Stimulated activated CD4-positive, alpha-beta T cell treated with anti-CD3 and anti-CD28 coated beads, TNF-alpha, amount 100 ng/mL, for 48 hours (primary cell): ENCODE data around the gene SLC25A21.
"Not testable (repeated sequence)": the region's sequence is repeated elsewhere in the genome, so short reads cannot be mapped to it uniquely, and the experiment has no call there.

Experiments
- DNase-seq, 3 donors: peaks; one replicate each; pipeline ENCODE4 v3.0.0-alpha.2; 2020; ENCODE audit warnings: low read depth in 3 of 3

SLC25A21 gene

DNA sequence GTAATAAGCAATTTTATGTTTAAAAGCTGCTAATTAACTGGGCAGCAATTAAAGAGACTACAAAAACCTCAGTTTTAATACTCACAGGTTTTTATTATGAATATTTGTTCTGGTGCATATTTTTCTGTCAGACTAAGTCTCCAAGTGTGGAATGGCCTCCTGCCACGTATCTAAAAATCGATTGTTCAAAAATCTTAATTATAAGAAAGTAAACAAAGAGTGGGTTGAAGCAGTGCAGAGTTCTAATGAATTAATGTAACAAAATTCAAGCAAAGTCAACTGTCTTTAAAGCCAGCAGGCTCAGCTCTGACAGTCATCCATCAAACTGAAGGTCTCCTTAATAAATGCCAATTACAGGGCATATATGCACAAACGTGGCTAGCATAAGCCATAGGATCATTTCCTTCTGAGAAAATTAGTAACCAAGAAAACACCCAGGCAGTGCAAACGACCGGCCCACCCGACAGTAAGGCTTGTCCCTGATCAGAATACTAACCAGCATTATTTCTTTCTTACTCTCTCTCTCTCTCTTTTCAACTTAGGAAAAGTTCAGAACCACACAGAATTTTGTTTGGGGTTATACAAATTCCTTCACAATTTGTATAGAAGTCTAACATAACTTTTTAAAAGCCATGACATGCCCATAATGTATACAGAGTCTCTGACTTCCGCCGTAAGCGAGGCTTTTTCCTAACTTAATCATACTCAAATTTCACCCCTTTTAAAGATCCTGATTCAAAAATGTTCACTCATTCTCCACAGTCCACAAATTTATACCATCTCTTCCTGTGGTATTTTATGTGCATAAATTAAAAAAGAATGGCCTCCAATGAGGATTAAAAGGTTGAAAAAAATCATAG, 83.8 kb downstream of the SLC25A21 start:
- DNase-seq, result no peak

DNA sequence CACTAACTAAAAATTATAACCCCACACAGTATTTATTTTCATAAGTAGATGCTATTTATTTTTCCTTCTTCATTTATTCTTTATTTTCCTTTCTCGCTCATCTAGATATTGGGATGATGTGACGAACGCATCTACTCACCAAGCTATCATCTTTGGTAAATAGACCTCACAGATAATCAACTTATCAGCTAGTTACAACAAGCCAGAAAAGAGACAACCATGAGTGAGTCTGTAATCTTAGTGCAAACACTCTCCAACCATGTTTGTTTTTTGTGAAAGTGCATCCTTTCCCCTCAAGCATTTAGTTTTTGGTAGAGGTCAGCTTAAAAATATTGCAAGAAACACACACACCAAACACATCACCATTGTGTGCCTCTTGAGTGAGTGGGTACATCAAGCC, 84.9 kb downstream of the SLC25A21 start:
- no peak for DNase-seq

DNA sequence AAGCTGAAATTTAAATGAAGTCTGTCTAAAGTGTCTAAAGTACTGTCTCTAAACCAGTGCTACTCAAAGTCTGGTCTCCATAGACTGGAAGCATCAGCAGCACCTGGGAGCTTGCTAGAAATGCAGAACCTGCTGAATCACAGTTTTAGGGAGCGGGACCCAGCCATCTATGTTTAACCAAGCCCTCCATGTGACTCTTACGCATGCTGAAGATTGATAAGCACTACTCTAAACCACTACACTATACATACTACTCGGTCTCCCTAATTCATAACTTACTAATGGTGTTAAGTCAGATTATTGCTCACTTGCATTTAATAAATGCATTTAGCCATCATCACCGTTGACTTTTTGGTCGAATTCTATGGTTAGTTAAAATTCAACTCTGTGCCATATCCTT, 88.8 kb downstream of the SLC25A21 start:
- no peak for DNase-seq

DNA sequence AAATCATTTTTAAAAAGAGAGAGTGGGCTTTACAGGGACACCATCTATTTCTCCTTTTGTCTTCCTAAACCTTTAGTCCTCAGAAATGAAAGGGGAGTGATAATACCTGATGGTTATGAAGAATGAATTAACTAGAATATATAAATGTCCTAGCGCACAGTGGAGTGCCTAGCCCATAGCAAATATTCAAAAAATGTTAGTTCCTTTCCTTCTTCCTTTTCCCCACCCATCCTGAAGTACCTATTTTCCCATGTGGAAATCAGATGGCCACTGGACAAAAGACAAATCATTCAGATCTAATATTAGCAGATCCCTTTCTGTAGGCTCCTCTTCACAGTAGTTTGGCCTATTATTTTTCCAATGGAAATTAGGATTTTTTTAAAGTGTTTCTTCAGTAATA, 90.0 kb downstream of the SLC25A21 start:
- no peak for DNase-seq

DNA sequence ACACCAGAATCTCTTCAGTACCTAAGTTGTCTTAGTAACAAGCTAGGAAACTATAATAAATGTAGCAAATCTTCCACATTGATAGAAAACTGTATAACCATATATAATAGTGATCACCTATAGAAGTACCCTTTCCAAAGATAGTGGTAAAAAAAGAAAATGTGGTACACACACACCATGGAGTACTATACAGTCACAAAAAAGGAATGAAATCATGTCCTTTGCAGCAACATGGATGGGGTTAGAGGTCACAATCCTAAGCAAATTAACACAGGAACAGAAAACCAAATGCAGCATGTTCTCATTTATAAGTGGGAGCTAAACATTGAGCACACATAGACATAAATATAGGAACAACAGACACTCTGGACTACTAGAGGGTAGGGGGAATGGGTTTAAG, 90.5 kb downstream of the SLC25A21 start:
- DNase-seq, result no peak

DNA sequence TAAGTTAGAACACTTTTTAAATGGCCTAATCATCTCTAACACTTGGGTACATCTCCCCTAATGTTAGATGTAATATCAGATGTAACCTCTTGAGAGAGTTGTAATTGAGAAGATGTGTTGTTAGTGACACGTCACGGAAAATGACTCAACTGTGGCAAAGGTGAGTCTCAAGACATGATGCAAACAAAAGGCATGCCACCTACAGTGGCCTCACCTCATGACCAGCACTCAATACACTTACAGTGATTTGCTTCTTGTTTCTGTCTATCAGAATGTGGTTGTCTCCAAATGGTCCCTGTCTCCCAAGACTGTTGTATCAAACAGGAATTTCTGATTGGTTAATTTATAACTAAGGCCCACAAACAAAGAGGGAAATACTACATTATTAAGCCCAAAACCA, 91.2 kb downstream of the SLC25A21 start:
- DNase-seq, result no peak

DNA sequence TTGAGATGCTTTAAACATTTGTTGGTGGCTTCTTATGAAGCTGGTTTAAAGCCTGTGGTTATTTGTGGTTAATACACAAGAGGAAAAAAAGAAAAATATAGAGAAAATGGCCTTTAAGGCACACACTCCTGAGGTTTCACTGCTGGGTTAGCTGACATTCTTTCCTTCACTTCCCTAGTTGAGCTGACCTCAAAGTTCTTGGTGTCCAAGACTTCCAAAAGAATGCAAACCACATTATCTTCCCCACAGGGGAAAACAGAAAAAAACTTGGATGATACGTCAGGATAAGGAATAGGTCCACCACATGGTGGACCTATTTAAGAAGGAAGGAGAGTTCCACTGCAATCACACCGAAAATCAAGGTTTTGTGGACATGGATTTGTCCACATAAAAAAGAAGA, 94.3 kb downstream of the SLC25A21 start:
- DNase-seq, result no peak

DNA sequence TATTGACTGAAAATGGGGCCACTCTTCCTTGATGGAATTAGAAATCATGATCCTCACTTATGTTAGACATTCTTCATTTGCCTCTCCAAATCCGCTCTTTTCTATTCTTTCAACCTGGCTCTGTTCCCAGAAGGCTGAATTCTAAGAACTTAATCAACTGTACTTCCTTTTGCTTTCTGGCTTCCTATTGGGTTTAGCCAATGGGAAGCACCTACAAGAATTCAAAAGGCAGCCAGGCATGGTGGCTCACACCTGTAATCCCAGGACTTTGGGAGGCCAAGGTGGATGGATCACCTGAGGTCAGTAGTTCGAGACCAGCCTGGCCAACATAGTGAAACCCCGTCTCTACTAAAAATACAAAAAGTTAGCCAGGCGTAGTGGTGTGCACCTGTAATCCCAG, 98.1 kb downstream of the SLC25A21 start:
- DNase-seq, result not testable (repeated sequence)

DNA sequence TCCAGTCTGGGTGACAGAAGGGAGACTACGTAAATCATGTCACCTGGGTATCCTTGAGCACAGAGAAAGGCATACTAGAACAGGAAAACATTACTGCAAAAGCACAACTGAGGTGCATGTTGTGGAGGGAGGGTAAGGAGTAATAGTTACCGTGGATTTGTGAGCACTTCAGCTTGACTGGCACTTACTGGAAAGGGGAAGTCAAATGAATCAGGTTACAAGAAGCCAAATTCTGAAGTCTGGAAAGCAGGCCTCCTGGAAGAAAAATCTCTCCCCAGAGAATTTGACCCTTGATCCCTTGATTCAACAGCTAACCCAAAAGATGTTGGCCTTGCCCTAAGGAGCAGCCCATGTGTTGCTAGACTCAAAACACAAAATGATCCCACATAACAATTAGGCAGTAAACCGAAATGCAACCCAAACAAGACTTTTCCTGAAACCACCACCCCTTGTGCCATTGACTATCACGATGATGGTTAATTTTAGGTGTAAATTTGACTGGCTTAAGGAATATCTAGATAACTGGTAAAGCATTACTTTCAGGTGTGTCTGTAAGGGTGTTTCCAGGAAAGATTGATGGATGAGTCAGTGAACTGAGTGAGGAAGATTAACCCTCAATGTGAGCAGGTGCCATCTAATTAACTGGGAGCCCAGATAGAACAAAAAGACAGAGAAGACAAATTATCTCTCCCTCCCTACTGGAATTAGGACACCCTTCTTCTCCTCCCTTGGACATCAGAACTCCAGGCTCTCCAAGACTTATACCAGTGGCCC, 108.8 kb downstream of the SLC25A21 start:
- DNase-seq, result no peak

DNA sequence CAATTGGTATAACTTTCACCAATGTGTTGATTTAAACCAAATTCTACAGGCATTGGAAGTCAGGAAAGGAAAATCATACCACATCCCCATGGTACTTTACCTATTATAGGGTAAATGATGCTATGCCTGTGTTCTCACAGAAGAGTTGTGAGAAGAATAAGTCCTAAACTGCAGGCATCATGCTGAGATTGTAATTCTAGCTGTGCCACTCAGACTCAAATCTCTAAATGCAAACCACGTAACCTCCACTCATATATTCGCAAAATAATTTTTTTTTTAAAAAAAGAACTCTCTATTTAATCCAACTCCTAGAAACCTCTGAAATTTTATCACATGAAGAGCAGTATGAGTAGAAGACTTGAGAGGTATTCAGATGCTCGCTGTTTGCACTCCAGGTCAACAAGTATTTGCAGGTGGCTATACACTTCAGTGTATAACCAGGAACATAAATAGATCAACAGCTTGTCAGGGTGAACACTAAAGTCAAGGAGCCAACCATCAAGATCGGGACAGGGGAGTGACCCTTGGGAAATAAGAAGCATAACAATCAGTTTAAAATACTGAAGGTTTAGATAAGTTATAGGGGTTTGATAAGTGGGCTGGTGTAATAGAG, 110.1 kb downstream of the SLC25A21 start:
- DNase-seq, result no peak

DNA sequence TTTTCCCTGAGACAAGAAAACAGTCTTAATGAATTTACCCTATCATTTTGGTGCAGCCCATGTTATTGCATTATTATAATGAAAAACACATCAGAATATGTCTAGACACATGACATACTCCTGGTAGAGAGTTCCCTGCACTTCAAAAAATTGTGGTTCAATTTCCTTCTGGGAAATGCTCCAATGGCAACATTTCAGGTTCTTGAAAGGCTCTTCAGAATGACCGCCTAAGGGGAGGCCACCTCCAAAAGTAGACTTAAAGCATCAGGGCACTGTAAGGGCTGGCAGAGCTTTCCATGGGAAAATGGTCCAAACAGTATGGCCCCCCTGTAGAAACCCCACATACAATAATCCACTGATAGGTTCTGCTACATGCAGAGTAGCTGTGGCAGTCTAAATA, 110.7 kb downstream of the SLC25A21 start:
- DNase-seq, result no peak

DNA sequence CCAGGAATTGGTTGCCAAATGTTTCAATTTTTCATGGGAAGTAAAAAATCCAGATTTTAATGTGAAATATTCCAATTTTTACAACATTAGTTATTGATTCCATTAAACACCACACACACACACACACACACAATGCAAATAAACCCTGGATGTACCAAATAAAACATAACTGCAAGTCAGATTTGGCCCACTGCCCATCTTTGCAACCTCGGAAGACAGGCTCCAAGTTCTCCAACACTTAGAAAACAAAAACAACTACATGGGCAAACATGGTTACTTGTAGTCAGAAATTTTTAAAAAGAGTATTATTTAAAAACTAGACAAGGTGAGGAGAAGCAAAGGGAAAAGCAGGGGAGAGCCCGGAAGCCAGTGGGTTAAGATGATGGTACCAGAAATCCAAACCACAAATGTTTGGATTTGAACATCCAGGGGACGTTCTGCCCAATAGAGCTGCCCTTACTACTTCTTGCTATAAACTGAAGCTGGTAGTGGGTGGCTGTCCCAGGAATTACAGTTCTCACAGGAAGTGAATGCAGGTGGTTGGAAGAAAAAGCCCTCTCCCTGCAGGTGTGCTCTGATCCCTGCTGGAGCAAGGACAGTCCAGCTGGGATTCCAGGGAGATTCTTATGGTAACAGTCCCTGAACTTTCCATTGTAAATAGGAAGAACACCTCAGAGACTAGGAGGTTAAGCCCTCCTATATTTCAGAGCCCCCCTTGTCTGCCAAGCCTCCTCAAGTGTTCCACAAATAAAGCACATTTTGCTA, 111.7 kb downstream of the SLC25A21 start:
- no peak for DNase-seq

DNA sequence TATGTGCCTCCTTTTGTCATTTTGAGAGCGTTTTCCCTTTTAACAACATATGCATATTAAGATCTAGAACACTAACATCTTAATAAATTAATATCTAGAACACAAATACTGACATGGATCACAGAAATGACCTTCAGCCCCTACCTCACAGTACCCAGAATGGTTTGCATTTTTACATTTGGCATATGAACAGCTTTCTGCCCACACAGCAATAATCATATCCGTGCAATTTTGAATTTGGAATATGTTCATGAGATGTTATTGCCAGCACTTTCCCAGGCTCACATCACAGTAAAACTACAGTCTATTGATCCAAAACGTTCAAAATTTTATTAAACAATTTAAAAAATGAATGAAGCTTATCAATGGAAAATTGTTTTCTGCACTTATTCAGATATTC, 114.6 kb downstream of the SLC25A21 start:
- no peak for DNase-seq

DNA sequence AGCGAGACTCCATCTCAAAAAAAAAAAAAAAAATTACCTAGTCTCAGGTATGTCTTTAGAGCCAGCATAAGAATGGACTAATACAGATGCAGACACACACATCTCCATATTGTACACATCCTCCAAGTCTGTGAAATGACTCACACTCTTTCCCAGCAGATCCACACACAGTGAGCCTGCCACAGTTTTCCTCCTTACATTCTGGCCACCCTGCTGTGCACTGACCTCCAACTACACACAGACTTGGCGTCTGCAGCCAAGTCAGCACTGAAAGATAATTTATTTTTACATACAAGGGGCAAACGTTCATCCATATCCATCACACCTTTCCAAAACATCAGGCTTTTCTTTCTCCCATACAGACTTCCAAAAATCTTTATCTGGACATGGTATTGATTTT, 115.9 kb downstream of the SLC25A21 start:
- no peak for DNase-seq

DNA sequence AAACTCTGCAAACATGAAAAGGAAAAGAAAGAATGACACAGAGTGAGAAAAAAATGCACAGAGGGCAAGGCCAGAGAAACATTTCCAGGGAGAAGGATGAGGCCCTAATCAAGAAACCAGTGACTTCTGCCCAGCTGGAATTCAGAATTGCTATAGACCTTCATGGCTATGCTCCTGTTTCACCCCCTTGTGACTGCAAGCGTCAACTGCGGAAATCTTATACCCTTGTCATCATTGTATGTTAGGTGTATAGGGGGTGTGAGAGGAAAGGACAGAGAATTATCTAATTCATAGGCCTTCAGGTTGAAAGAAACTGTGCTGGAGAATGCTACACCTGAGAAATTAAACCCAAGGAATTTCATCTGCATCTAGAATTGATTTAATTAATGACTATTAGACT, 117.5 kb downstream of the SLC25A21 start:
- no peak for DNase-seq

DNA sequence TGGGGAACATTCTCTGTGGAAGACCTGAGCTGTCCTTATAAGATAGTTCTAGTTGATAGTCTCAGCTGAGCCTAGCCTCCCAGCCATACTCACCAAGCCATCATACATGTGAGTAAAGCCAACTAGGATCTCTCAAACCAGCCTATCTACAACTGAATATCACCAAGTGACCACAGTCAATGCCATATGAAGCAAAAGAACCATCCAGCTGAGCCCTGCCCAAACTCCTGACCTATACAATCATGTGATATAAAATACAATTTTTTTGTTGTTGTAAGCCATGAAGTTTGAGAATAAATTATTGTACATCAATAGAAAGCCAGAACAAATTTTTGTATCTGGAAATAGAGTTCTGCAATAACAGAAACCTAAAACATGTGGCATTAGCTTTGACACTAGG, 118.3 kb downstream of the SLC25A21 start:
- DNase-seq, result no peak

DNA sequence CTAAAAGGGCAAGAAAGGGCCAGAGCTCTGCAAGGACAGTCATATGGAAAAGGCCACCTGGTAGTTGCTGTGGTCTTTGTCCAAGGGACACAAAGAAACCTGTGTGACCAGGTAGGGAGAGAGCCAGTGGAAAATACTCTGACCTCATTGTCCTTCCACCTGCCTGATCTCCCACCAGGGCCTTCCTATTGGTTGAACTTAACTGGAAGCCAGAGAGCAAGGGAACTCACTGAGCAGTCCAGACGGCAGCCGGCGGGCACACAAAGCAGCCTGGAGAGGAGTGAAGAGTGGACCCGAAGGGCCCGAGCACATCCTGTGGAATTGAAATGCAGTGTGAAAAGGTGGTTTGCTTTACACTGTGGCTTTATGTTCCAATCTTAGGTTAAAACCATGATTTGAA, 120.7 kb downstream of the SLC25A21 start:
- DNase-seq, result no peak

DNA sequence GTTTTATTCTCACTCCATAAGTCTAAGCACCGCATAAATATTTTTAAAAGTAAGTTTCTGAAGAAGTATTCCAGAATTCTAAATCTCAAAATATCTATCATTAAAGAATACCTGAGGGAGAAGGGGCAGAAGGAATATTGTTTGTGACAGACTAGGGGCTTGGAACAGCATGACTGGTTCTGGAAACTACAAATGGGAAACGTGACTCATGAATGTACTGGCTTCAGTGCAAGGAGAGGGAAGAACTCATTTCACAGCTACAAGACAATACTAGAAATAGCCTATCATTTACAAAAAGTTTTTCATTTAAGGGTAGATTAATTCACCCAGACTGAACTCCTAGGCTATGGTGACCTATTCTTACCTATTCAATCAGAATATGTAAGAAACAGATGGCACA, 121.3 kb downstream of the SLC25A21 start:
- DNase-seq, result no peak

DNA sequence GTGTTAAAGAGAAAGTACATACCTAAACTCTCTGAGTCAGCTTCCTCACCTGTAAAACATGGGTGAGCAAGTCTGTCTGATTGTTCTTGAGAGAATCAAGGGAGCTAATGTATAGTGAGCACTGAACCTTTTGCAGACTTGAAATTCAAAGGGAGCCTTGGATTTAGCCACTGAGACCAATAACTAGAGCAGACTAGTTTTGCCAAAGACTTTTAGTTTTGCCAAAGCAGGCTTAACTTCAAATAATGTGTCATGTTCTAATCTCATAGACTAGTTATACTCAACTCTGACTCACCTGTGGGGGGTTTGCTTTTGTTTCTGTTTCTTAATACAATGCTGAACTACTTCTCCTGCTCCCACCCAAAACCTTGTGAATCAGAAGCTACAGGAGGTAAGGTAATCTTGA, 123.7 kb downstream of the SLC25A21 start:
- DNase-seq, result no peak

DNA sequence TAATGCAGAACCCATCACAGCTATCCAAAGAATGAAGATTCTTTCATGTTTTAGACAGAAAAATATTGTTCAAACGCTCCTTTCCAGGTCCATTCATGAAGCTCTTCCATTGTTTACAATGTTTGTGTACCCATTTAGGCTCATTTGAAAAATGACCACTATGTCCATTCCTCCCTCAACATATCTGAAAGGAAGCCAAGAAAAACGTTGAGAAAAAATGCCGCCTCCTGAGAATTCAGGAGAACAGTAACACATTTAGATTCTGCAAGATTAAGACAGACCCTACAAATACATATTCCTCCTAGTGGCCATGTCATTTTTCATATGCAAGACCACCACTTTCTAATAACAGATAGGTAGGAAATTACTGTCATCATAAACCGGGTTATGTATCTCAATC, 124.4 kb downstream of the SLC25A21 start:
- no peak for DNase-seq

DNA sequence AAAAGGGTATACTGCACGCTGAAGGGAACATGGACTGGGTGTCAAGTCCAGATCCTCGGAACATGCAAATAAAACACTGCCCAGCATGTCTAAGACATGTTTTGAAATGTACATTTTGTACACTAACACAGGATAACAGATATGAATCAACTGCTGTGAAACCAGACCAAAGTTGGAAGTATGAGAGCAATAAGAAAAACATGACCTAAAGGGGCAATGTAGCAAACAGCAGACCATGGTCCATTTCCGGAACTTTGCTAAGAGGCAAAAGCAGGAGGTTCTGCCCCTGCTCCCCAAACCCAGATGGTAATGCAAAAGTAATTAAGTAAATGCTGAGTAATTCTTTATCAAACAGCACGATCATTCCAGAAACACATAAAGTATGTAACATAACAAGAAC, 125.2 kb downstream of the SLC25A21 start:
- DNase-seq, result no peak

DNA sequence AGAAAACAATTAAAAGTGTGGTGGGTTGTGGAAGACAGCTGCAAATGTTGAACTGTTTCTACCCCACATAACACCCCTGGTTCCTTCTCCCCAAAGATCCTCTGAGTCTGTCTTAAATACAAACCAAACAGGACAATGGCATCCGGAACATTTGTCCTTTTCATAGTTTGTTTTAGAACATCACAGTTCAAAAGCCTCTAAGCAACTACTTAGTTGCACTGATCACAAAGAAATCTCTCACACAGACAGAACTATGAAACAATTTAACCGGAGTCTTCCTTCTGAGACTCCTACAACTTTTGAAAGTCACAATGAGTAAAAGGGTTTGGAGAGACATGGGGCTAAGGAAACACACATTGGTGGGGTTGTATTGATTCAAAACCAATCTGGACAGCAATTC, 125.6 kb downstream of the SLC25A21 start:
- DNase-seq, result no peak
